GM12891 (cell line): Measurements from ENCODE around the gene CPSF4L.

ENCODE experiments used
- PAX5 ChIP-seq: IDR thresholded peaks from 2 replicates; pipeline ENCODE4 v1.6.1; 2011; ENCODE audit warnings: low read length, moderate library complexity, mild to moderate bottlenecking; ENCODE audit not compliant: insufficient read depth, severe bottlenecking
- POLR2A ChIP-seq: IDR thresholded peaks from 2 replicates; pipeline ENCODE4 v1.6.1; 2011; ENCODE audit warnings: low read depth, low read length, control low read depth
- POLR2AphosphoS5 ChIP-seq: IDR thresholded peaks from 2 replicates; pipeline ENCODE4 v1.6.1; 2011; ENCODE audit warnings: low read depth, low read length, control low read depth
- POU2F2 ChIP-seq: IDR thresholded peaks from 2 replicates; pipeline ENCODE4 v1.6.1; 2011; ENCODE audit warnings: low read depth, mild to moderate bottlenecking, control low read depth, low read length, moderate library complexity
- SPI1 ChIP-seq: IDR thresholded peaks from 2 replicates; pipeline ENCODE4 v1.6.1; 2011; ENCODE audit warnings: low read depth, low read length, control low read depth
- TAF1 ChIP-seq: IDR thresholded peaks from 2 replicates; pipeline ENCODE4 v1.6.1; 2011; ENCODE audit warnings: low read depth, low read length, control low read depth

DNA sequence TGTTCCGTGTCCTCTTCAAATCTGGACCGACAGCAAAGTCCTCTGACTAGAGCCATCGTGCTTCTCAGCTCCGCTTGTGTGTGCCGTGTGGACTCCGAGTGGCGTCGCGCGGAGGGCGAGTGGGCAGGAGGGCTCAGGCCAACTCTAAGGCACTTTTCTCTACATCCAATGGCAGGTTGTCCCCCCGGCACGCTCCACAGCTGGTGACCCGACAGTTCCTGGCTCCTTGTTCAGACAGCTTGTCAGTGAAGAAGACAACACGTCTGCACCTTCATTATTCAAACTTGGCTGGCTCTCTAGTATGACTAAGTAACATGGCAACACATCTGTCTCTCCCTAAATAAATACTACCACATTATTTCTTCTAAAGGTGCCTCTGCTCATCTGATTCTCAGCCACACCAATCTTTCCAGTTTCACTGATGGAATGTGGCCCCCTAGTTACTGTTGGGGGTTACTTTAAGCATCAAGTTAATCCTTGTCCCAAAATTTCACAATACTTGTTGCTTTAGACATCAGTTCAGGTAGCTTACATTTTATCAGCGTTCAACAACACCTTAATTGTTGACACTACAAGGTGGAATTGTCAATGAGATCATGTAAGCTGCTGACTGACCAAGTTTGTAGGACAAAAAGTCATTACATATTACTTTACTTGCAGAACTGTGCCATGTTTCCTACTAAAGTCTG is 53.4 kb downstream of the CPSF4L start:
- TF ChIP-seq POLR2A (no peak), POLR2AphosphoS5 (no peak), SPI1 (no peak), TAF1 (no peak), PAX5 (no peak), POU2F2 (no peak)
